HG02642 (cell line): ENCODE data around the gene PRDX6.
"Not testable (repeated sequence)": the region's sequence is repeated elsewhere in the genome, so short reads cannot be mapped to it uniquely, and the experiment has no call there.

Experiments used
- ATAC-seq: cut with Tn5 transposase; IDR thresholded peaks from one replicate; pipeline ENCODE4 v1.9.1; 2021; ENCODE audit warnings: mild to moderate bottlenecking; ENCODE audit not compliant: unreplicated experiment, poor library complexity

PRDX6 gene

GRCh38 chr1:173493125-173493524 is 16.0 kb downstream of the PRDX6 start:
- ATAC-seq: not testable (repeated sequence)

DNA sequence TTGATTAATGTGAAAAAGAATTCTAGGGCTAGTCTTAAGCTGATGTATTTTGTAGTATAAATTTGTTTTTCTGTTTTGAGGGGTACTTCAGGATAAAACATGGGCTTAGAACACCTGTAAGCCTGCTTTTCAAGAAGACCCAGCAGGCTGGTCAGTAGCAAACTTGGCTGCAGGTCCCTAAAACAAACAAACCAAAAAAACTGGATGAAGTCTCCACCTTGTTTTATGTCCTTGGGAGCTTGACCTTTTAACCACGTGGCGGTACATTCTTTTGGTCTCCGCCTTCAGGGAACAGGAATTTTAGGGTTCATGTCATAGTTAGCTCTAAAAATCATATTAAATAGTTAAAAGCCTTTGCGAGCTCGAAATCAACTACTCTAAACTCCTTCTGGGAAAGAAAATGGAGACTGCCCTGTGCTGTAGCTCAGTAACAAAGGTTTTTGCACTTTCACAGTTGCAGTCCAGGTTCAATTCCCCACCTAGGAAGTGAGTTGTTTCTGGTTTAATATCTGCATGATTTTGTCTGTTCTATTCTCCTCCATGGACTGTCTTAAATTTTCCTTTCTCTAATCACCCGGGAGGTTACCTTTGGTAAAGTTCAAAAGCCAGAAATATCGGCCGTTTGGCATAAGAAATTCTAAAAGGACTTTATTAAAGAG is 18.6 kb downstream of the PRDX6 start:
- no peak for ATAC-seq

GRCh38 chr1:173496757-173497320 is 19.7 kb downstream of the PRDX6 start:
- ATAC-seq: no peak

DNA sequence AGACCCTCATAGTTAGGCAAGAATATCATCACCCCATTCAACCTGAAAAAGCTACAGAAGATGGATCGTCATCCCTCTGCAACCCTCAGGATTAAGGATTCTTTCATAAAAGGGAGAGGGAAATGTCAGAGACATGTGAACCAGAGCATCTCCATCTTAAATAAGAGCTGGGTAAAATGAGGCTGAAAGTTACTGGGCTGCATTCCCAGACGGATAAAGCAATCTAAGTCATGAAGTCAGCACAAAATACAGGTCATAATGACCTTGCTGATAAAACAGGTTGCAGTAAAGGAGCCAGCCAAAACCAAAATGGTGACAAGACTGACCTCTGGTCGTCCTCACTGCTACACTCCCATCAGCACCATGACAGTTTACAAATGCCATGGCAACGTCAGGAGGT is 22.6 kb downstream of the PRDX6 start:
- no peak for ATAC-seq

DNA sequence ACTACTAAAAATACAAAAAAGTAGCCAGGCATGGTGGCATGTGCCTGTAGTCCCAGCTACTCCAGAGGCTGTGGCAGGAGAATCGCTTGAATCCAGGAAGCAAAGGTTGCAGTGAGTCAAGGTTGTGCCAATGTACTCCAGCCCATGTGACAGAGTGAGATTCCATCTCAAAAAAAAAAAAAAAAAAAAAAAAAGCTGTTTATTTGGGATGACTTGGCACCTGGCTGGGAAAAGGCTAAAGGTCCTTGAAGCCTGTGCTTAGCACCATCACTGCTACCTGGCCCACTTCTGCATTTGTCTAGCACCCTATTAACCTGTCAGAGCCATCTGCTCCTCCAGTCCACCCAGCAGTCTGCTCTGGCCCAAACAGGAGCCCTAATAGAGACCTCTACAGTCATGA is 25.0 kb downstream of the PRDX6 start:
- ATAC-seq: no peak

DNA sequence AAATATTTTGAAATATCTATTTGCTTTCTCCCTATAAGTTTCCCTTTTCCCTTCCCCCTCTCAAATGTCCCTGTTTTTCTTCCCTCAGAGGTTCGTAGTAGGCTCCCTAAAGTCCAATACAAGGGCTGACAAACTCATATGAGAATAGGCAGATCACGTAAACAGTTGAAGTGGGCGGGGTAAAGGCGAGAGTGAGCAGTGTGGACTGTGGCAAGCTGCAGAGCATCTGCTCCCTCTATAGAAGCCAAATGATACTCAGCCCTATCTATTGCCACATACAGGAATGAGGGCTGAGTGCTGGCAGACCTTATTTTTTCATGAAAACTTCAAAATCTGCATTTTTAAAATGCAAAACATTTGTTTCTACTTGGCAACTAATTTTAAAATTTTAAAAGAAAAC is 26.3 kb downstream of the PRDX6 start:
- no peak for ATAC-seq

DNA sequence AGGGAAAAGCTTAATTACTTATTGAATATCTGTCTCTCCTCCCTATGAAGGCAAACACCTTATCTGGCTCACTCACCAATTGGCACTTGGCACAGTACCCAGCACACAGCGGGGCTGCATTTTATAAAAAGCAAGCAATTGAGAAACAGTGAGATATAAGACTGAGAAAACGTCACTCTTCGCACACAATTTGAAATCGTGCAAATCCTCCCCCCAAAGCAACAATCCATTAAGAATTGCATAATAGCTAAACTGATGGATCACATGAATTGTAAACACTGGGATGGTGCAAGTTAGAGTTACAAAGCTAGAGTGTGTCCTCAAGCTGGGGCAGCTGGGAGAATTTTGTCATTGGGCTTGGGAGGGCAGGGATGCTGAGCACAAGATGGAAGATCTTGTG is 27.1 kb downstream of the PRDX6 start:
- ATAC-seq: no peak

DNA sequence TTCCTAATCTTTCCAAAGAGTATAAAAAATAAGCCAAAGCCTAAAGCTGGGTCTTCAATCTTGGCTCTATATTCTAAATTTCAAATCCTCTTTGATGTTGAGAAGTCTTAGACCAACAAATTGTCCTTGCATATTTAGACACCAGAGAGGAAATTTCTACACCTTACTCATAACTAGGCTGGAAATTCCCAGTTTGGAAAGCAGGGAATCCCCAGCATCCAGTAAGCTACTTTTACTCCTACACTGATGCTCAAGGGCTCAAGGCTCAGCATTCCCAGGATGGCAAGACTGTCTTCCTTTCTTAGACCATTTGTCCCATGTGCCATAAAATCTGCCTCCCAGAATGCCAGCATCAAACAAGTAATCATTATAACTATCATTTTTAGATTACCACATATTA is 28.3 kb downstream of the PRDX6 start:
- ATAC-seq: no peak

- ATAC-seq: no peak
These were observed 29.3 kb downstream of the PRDX6 start for GRCh38 chr1:173506437-173506836.

DNA sequence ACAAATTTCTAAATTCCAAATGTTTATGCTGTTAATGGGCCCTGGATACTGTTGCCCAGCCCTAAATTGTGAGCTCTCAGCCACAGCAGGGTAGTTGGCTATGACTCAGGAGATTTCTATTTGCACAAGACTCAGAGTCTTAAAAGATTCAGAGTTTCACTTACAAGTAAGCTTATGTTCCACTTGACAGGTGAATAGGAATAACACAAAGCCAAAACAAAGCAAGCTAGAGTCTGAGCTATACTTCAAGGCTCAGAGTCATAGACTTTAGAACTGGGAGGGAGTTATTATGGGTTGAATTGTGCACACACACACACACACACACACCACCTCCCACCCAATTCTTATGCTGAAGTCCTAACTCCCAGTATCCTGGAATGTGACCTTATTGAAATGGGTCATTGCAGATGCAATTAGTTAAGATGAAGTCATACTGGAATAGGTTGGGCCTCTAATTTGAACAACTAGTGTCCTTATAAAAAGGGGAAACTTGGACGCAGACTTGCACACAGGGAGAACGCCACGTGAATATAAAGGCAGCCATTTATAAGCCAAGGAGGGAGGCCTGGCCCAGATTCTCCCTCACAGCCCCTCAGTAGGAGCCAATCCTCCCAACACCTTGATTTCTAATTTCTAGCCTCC is 30.2 kb downstream of the PRDX6 start:
- ATAC-seq: no peak

GRCh38 chr1:173507847-173508209 is 30.7 kb downstream of the PRDX6 start:
- no peak for ATAC-seq

DNA sequence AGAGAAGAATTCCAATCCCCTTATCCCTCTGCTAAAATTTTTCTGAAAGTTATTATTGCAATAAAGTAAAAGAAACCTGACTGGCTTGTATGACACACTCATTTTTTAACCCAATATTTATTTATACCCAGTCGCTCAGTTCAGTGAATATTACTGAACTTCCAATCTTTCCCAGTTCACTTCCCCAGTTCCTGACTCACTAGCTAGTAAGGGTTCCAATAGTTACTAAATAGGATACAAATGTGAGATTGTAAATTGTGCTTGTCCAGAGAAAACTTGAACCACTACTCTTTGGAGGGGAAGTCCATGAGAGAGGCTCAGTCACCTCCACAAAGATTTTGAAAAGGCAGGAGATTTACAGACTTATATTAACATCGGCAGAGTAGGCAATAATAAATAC is 31.4 kb downstream of the PRDX6 start:
- no peak for ATAC-seq

DNA sequence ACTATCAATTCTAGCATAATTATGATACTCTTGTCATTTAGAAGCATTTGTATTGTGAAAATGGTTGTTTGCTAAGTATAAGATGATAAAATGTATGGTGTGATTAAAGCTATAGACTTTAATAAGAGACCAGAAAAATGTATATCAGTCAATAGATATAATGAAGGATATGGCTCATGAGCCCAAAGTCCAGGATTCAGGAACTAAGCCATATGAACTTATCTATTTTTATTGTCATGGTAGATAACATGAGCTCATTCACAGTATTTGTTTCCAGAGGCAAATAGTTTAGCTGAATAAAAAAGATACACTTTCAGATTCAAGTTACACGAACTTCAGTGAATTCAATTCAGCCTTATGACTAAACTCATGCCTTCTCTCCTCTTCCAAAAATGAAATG is 32.7 kb downstream of the PRDX6 start:
- no peak for ATAC-seq

DNA sequence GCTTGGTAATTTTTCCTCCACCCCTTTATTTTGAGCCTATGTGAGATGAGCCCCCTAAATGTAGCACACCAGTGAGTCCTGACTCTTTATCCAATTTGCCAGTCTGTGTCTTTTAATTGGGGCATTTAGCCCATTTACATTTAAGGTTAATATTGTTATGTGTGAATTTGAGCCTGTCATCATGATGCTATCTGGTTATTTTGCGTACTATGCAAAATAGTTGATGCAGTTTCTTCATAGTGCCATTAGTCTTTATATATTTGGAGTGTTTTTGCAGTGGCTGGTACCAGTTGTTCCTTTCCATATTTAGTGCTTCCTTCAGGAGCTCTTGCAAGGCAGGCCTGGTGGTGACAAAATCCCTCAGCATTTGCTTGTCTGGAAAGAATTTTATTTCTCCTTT is 37.4 kb downstream of the PRDX6 start:
- not testable (repeated sequence) for ATAC-seq

DNA sequence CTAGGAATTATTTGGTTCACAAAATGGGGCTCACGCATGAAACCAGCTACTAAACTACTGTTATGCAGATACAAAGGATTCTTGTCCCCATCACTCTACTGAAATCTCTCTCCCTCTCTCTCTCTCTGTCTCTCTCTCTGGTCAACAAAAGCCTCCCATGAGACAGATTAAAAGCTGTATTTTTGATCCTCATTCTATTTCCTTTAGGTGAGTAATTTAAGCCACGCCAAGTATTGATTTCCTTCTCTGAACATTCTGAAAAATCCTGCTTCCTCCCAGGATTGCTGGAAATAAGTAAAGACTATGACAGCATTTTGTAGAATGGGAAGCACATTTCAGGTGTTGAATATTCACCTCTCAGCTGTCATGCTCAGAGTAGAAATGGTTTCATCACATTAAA is 43.7 kb downstream of the PRDX6 start:
- no peak for ATAC-seq

GRCh38 chr1:173523329-173523728 is 46.2 kb downstream of the PRDX6 start:
- no peak for ATAC-seq

GRCh38 chr1:173525926-173526325 is 48.8 kb downstream of the PRDX6 start:
- no peak for ATAC-seq

DNA sequence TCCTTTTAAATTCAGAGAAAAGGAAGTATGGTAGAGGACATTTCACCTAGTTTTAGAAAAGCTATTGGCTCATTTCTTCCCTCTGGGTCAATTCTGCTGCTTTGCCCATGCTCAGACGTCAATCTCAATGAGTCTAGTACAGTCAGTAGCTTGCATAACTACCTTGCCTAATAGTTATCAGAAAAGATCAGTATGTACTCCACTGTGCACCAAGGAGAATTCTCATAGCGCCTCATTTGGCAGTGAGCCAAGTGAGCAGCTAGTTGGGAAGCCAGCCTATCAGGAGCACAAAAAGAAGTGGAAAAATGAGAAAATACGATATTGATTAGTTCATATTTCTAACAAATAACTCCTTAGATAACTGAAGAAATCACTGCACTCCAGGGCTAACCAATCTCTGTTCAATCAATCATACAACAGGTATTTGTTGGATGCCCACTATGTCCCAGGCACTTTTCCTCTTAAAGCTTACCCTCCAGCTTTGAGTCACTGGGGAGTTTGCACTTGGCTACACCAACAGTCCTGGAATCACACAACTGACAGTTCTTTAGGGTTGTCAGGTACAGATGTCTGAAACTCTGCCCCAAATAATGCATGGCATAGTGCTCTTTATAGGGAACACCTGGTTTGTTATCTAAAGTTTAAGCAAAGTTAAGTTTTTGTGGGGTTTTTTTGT is 50.2 kb downstream of the PRDX6 start:
- no peak for ATAC-seq

DNA sequence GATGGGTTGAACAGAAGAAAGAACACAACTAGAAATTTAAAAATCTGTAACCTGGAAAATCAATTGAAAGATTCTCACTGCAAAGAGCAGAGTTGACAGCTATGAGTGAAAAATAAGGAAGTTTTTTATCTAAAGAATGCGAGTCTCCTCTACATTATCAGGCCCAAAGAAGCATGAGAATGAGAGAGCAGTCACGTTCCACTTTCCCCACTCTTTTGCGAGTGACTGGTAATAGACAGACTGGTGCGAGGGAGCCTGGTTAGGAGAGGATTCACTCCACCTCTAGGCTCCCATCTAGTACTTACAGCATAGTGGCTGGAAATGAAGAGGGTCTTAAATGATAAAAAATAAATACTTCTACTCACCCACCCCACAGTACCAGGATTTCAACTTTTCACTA is 52.0 kb downstream of the PRDX6 start:
- ATAC-seq: no peak

- no peak for ATAC-seq
These were observed 53.9 kb downstream of the PRDX6 start for GRCh38 chr1:173530795-173531693.

GRCh38 chr1:173532237-173532636 is 55.1 kb downstream of the PRDX6 start:
- no peak for ATAC-seq
